ENCODE data around the gene SETDB2. TPM values are rescaled to one million over a fixed set of nuclear protein-coding genes. Genes with fewer than 3 reads are reported as not detected.

SETDB2 gene
- polyA plus RNA-seq, 3 donors = 4.8 to 6.8 (median 6.4) TPM

DNA sequence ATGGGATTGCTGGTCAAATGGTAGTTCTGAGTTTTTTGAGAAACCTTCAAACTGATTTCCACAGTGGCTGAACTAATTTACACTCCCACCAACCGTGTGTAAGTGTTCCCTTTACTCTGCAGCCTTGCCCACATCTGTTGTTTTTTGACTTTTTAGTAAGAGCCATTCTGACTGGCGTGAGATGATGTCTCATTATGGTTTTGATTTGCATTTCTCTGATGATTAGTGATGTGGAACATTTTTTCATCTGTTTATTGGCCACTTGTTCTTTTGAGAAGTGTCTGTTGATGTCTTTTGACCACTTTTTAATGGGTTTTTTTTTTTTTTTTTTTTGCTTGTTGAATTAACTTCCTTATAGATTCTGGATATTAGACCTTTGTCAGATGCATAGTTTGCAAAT, 4.5 kb upstream of the SETDB2 start:
- H2AFZ ChIP-seq (ENCODE audit: insufficient read depth, low read depth, low read length, poor library complexity, severe bottlenecking) = no peak overlapping the region
- intact Hi-C loops (cut with micrococcal nuclease) = loop anchor here in 1 of 2 donors (10.0 kb wide), 3 partner anchors 135 to 1435 kb away; partner anchors contain the start of genes CDADC1 and SUCLA2
- Mint-ChIP-seq H3K4me3 (no peak overlapping the region), H3K36me3 (no peaks in the 10 kb centered on the region), H3K4me1 (peaks cover 14% of the 10 kb centered on the region), H3K27ac (no peak overlapping the region), H3K9me3 (peaks cover 0 to 4% (median 0%) of the 10 kb centered on the region in 7 donors), H3K27me3 (ENCODE audit: low read depth in 3 of 3) (peaks cover 1 to 3% (median 3%) of the 10 kb centered on the region in 3 donors)
- no peaks in the 10 kb centered on the region for H3K27me3 ChIP-seq (ENCODE audit: control insufficient read depth in 2 of 2, insufficient read depth in 2 of 2, low read length in 2 of 2)
- no peak overlapping the region for H3K4me3 ChIP-seq (replicated peaks in 1 of 3; ENCODE audit: low read depth in 2 of 3, low read length in 3 of 3)
- no peaks in the 10 kb centered on the region for H3K36me3 ChIP-seq (replicated peaks in 1 of 2; ENCODE audit: control insufficient read depth in 1 of 2, insufficient read depth in 2 of 2, low read length in 2 of 2)
- no peaks in the 10 kb centered on the region for H4K20me1 ChIP-seq (ENCODE audit: insufficient read depth, low read length)
- no CpG with 5 or more reads among the region's 2 CpGs for WGBS (ENCODE audit: insufficient coverage)
- no peaks in the 10 kb centered on the region for H3K9me3 ChIP-seq (replicated peaks in 1 of 2; ENCODE audit: control insufficient read depth in 1 of 2, insufficient read depth in 1 of 2, low read length in 2 of 2)
- peaks cover 5% of the 10 kb centered on the region for H3K79me2 ChIP-seq (ENCODE audit: insufficient read depth, low read length)
- H3K4me2 ChIP-seq (replicated peaks; ENCODE audit: extremely low read depth, low read length, poor library complexity, severe bottlenecking) = no peak overlapping the region
- DNase-seq = no peak
- H3K9ac ChIP-seq (ENCODE audit: insufficient read depth, low read length, poor library complexity, severe bottlenecking) = no peak overlapping the region
- peaks cover 11 to 15% of the 10 kb centered on the region in 2 donors for H3K4me1 ChIP-seq (ENCODE audit: control insufficient read depth in 1 of 2, insufficient read depth in 2 of 2, low read length in 2 of 2)
- TF ChIP-seq, protein P1, sequence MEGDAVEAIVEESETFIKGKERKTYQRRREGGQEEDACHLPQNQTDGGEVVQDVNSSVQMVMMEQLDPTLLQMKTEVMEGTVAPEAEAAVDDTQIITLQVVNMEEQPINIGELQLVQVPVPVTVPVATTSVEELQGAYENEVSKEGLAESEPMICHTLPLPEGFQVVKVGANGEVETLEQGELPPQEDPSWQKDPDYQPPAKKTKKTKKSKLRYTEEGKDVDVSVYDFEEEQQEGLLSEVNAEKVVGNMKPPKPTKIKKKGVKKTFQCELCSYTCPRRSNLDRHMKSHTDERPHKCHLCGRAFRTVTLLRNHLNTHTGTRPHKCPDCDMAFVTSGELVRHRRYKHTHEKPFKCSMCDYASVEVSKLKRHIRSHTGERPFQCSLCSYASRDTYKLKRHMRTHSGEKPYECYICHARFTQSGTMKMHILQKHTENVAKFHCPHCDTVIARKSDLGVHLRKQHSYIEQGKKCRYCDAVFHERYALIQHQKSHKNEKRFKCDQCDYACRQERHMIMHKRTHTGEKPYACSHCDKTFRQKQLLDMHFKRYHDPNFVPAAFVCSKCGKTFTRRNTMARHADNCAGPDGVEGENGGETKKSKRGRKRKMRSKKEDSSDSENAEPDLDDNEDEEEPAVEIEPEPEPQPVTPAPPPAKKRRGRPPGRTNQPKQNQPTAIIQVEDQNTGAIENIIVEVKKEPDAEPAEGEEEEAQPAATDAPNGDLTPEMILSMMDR (IDR thresholded peaks at IDR 0.05) = no peak
- H3K27ac ChIP-seq (ENCODE audit: low read depth in 1 of 2, low read length in 2 of 2) = no peak overlapping the region

DNA sequence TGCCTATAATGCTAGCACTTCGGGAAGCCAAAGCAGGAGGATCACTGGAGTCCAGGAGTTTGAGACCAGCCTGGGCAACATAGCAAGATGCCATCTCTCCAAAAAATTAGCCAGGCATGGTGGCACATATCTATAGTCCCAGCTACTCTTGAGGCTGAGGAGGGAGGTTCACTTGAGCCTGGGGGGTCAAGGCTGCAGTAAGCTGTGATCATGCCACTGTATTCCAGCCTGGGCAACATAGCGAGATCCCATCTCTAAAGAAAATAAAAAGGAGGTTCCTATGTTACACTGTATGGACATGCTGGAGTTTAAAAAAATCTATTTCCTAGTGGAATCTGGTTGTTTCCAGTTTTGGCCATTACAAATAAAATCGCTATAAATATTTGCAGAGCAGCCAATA, 2.8 kb upstream of the SETDB2 start:
- Mint-ChIP-seq H3K4me1 (peaks cover 24% of the 10 kb centered on the region), H3K27ac (no peak overlapping the region), H3K27me3 (ENCODE audit: low read depth in 3 of 3) (peaks cover 1 to 3% (median 3%) of the 10 kb centered on the region in 3 donors), H3K9me3 (peaks cover 0 to 4% (median 0%) of the 10 kb centered on the region in 7 donors), H3K36me3 (peaks cover 2 to 3% of the 10 kb centered on the region in 2 donors), H3K4me3 (no peak overlapping the region)
- no peak overlapping the region for H3K9ac ChIP-seq (ENCODE audit: insufficient read depth, low read length, poor library complexity, severe bottlenecking)
- H3K4me3 ChIP-seq (replicated peaks in 1 of 3; ENCODE audit: low read depth in 2 of 3, low read length in 3 of 3) = no peak overlapping the region
- no peaks in the 10 kb centered on the region for H4K20me1 ChIP-seq (ENCODE audit: insufficient read depth, low read length)
- no peak for DNase-seq
- peaks cover 12% of the 10 kb centered on the region for H3K79me2 ChIP-seq (ENCODE audit: insufficient read depth, low read length)
- WGBS (ENCODE audit: insufficient coverage) = no CpG with 5 or more reads among the region's 3 CpGs
- no peak overlapping the region for H3K4me2 ChIP-seq (replicated peaks; ENCODE audit: extremely low read depth, low read length, poor library complexity, severe bottlenecking)
- intact Hi-C loops (cut with micrococcal nuclease) = loop anchor here in 1 of 2 donors (10.0 kb wide), 2 partner anchors 197 to 1437 kb away; partner anchors contain the start of genes CDADC1 and SUCLA2
- no peaks in the 10 kb centered on the region for H3K9me3 ChIP-seq (replicated peaks in 1 of 2; ENCODE audit: control insufficient read depth in 1 of 2, insufficient read depth in 1 of 2, low read length in 2 of 2)
- TF ChIP-seq, protein P1 (IDR thresholded peaks at IDR 0.05) = no peak
- no peak overlapping the region for H2AFZ ChIP-seq (ENCODE audit: insufficient read depth, low read depth, low read length, poor library complexity, severe bottlenecking)
- no peaks in the 10 kb centered on the region for H3K36me3 ChIP-seq (replicated peaks in 1 of 2; ENCODE audit: control insufficient read depth in 1 of 2, insufficient read depth in 2 of 2, low read length in 2 of 2)
- no peaks in the 10 kb centered on the region for H3K27me3 ChIP-seq (ENCODE audit: control insufficient read depth in 2 of 2, insufficient read depth in 2 of 2, low read length in 2 of 2)
- peaks cover 24 to 30% of the 10 kb centered on the region in 2 donors for H3K4me1 ChIP-seq (ENCODE audit: control insufficient read depth in 1 of 2, insufficient read depth in 2 of 2, low read length in 2 of 2)
- H3K27ac ChIP-seq (ENCODE audit: low read depth in 1 of 2, low read length in 2 of 2) = no peak overlapping the region

Measured in CD14-positive monocyte (primary cell).